Ramos (cell line): ENCODE data around the gene AGTRAP.

Source experiments
- in situ Hi-C: fragments of 300-500 bp; cut with MboI; formaldehyde crosslinking; loops from one replicate; pipeline ENCODE4 v1.14.3; 2022; ENCODE audit warnings: low sequenced_read_pairs; ENCODE audit not compliant: unreplicated experiment

AGTRAP gene

GRCh38 chr1:11729498-11730428 is 6.2 kb upstream of the AGTRAP start:
- in situ Hi-C loops = no loop called here

GRCh38 chr1:11730429-11730891 is 5.5 kb upstream of the AGTRAP start:
- in situ Hi-C loops = no loop called here

DNA sequence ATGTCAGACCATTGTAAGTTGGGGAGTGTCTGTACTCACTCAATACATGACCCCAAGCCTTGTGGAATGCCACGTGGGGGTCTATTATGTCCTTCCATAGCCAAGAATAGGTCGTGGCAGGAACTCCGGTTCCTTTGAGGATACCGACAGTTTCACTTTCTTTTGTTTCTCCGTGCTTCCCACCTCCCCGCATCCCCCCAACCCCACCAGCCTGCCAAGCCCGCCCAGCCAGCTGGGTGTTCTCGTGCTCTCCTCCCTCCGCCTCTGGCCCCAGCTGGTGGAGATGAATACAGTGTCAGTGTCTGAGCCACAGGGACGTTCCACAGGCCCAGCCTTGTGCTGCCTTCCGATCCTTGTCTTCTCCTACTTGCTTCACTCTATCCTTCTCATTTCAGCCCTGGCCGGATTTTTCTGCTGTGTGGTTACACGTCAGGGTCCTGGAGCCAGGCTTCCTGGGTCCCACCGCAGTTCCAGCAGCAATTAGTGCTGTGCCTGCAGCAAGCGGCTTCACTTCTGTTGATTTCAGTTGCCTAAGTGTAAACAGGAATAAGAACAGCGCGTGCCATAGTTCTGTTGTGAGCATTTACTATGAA is 4.1 kb upstream of the AGTRAP start:
- in situ Hi-C loops = no loop called here

- in situ Hi-C loops = no loop called here
Observed at GRCh38 chr1:11733306-11733705, 2.6 kb upstream of the AGTRAP start.

DNA sequence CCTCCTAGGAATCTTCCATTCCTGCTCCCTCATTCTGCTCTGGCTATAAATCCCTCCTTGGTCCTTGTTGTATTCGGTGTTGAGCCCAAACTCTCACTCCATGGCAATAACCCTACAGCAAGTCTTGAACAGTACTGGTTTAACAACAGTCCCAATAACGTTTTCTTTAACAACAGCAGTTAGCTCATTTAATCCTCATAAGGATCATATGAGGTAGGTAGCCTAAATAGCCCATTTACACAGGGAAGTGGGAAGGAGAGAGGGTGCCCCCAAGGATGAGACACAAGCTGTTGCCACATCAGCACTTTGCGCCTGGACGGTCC is 444 bp upstream of the AGTRAP start:
- in situ Hi-C loops = no loop called here

DNA sequence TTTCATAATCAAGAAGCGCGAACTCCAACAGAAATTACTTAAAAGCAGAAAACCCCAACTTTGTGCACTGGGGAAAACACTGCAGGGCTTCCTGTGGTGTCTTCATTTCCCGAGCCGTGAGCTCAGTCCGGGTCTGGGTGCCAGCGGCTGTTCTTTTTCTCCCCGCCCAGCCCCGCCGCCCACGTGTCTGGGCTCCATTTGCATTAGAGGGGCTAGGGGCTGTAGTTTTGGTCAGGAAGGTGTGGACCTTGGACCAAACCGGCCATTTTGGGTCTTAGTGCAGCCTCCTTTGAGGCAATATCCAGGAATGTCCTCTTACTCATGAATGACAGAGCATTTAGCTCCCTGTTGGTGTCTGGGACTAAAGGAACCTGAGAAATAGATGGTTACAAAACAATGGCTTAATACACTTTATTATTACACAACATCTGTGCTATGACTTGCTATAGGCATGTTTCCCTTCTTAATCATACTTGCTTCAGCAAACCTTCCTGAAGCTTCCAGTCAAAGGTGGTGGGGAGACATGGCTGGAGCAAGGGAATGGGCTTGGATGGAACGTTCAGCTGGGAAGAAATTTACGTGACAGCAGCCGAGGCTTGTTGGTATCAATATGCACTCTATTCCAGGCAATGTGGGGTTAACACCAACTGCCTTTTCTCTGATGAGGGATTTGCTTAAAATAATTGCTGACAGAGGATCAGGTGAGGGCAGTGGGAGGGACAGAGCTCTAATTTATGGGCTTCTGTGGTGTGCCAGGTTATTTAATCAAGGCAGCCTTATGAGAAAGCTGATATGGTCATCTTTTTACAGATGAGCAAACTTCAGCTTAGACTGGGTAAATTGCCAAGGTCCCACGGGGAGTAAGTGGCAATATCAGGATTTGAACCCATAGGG is 1.1 kb downstream of the AGTRAP start:
- in situ Hi-C loops = no loop called here

- in situ Hi-C loops = no loop called here
Observed at GRCh38 chr1:11738096-11738495, 2.2 kb downstream of the AGTRAP start.

DNA sequence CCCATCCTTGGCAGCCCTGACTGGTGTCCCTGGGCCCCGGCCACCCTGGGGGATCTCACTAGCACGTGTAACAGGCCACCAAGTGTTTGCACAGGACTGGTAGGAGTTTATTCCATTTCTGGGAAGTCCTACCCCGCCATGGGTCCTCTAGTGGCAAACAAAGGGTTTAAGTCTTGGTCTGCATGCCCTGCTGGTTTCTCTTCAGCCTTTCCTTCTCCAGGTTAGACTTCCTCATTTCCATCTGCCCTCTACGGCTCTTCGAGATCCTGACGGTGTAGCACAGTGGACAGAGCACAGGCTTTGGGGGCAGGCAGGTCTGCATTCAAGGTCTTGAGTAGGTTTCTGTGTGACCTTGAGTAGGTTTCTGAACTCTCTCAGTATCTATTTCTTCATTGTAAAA is 2.8 kb downstream of the AGTRAP start:
- in situ Hi-C loops = no loop called here

DNA sequence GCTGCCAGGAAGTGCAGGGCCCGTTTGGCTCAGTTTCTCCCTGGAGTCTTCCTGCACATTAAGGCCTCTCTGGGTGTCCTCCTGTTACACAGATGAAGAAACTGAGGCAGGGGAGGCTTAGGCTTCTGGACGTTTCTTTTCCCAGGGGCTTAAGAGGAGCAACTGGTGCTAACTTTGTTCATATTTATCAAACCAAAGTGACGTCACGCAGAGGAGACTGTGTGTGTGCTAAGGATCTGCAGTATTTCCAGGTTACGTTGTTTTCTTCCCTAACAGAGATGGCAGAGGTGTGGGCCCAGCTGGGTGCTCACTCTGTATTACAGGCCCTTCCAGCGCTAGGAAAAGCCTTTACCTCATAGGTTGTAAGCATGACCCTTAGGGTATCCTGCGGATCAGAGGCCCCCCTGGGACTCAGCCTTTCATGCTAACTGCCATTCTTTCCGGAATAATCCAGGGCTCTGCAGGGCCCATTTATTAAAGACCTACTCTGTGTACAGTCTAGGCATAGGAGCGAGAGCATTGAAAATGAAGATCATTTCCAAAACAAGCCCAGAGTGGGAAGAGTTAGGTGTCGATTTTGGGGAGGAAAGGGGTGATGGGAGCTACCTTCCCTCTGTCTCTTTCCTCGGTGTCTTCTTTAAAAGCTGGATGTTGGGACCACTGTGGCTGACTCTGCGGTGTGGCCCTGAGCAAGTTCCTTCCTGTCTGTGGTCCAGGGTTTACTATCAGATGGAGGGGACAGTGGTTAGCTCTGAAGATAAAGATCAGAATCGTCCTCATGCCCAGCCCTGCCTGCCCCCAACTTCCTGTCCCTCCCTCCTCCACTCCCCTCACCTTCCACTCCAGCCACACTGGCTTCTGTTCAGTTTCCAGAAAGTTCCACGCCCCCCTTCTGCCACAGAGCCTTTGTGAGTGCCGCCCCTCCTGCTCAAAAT is 4.6 kb downstream of the AGTRAP start:
- in situ Hi-C loops = no loop called here

DNA sequence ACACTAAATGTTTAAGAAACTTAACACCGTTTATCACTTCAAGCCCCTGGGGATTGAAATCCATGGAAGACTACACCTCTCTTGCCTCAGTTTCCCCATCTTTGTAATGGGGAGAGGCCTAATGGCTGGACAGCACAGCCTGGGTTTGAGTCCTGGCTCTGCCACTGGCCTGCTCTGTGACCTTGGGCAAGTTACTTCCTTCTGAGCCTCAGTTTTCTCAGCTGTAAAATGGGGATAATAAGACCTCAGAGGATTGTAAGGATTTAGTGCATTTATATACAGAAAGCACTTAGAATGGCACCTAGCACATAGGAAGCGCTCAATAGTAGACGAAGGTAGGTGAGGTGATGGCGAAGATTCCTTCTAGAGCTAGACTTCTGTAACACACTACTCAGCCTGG is 5.5 kb downstream of the AGTRAP start:
- in situ Hi-C loops = no loop called here

DNA sequence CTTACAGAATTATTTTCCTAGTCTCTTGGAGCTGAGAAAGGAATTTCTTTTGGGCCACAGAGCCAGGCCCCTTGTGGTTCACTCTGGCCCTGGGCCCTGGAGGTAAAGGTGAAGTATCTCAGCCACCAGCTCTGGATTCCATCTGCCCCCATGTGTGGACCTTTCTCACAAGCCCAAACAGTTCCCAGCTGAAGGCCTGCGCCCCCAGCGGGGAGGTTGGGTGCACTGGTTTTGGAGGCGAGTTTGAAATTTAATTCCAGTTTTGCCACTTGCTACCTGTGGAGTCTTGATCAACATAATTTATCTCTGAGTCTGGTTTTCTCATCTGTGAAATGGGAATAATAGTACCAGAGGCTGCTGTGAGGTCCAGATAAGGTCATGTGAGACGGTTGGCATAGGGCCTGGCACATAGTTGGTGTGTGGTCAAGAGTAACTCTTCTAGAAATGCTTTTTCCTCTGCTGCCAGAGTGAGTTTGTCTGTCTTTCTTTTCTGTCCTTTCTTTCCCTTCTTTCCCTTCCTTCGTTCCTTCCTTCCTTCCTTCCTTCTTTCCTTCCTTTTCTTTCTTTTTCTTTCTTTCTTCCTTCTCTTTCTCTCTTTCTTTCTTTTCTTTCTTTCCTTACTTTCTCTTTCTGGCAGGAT is 6.1 kb downstream of the AGTRAP start:
- in situ Hi-C loops = no loop called here

DNA sequence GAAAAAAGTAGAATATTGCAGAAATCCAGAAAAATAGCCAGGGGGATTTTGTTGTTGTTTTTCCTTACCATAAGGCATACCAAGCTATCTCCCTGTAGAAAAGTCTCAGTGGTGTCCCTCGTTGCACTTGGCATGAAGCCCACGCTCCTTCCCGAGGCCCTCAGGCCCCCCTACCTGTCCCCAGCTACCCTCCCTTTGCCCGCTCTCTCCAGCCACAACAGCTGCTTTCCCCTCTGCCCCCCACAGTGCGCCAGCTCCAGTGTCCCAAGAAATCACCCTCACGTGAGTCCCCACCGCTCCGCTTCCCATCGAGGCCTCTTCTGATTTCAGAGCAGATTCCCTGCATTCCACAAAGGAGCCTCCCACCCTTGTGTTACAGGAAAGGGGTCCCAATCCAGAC is 8.4 kb downstream of the AGTRAP start:
- in situ Hi-C loops = no loop called here

GRCh38 chr1:11746092-11746491 is 10.2 kb downstream of the AGTRAP start:
- in situ Hi-C loops = no loop called here

DNA sequence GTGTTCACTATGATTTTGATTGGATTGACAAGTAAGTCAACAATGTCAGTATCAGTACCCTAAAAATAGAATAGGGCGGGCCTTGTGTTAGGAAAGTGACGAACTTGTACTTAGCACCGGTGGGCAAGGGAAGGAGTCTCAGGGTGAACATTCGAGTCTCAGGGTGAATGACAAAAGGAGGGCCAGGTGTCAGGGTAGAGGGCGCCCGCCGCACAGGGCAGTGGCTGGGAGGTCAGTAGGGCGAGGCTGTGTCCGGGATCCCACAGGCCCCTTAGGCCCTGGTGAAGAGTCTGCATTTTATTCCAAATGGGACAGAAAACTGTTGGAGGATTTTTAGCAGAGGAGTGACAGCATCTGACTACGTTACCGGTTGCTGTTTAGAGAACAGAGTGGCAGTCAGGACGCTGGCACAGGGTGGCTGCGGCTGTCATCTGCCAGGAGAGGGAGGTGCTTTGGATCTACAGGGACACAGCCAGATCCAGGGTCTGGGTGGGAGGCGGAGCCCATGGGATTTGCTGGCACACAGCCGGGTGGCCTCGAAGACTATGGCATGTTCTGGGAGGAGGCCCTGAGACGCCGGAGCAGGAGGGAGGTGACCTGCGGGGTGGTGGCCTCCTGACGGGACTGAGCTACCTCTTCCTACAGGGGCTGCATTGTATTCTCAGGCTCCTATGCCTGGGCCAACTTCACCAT is 11.0 kb downstream of the AGTRAP start:
- in situ Hi-C loops = no loop called here

DNA sequence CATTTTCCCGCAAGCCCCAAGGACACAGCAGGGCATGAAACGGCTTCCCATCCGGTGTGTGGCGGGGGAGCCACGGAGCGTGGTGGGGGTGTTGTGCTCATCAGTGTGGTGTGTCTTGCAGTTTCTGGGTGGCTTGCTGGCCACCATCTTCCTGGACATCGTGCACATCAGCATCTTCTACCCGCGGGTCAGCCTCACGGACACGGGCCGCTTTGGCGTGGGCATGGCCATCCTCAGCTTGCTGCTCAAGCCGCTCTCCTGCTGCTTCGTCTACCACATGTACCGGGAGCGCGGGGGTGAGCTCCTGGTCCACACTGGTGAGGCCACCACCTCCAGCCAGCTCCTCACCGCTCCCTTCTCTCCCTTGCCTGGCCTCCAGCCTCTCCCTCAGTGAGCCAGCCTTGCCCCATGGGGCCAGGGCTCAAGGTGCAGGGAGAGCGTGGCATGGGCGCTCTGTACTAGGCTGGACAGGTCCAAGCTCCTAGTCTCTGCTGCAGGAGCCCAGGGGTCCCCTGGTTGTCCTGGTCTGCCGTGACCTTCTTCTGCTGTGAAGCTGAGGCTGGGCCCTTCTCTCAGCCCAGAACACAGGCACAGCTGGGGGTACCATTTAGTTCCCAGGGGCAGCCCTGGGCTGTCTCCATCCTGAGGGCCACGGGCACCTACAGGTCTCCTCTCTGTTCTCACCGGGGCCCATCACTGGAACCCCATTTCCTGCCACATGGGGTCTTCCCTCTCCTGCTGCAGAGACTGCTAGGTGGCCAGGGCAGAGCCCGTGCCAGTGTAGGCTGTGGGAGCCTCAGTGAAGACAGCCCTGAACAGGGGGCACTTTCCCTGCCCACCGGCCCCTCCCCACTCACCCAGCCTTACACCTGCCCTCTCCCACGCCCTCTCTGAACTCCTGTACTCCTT is 12.6 kb downstream of the AGTRAP start:
- in situ Hi-C loops = no loop called here

DNA sequence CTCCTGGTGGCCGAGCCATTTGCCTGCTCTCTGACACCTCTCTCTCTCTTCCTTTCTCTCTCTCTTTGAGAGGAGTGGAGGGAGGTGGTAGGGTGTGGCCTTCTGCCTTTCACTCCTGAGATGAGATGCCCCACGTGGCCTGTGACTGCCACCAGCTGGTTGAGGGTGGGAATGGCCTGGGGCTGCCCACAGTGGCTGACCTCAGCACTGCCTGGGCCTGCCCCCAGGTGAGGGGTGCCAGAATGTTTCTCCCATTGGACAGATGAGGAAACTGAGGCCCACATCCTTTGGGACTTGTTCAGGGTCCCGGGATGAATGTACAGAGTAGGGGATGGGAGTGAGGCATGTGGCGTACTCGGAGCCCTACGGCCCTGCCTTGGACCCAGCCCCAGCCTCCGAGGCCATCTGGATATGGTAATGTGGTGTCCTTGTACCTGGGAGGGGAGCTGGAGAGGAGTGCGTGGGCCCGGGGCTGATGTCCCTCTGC is 13.3 kb downstream of the AGTRAP start:
- in situ Hi-C loops = no loop called here

GRCh38 chr1:11749996-11750395 is 14.1 kb downstream of the AGTRAP start:
- in situ Hi-C loops = no loop called here

DNA sequence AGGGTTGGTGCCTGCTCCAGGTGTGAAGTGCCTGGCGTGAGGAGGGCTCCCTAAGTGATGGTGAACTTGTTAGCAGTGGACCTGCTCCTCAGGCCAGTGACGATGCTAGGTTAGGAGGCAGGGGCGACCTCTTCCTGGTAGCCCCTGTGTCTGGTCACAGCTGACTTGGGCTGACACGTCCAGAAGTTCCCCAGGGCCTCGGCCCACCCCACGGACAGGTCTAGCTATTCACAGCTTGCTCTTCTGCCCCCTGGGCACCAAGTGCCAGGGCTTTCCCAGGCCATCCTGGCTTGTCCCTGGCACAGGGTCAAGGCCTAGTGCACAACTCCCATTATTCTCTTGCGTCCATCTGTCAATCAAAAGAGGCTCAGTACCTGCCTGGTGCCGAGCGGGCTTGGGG is 15.2 kb downstream of the AGTRAP start:
- in situ Hi-C loops = no loop called here
